ENCODE data around the gene TRIM14. TPM values are rescaled to one million over a fixed set of nuclear protein-coding genes. Genes with fewer than 3 reads are reported as not detected.

Gene TRIM14
- total RNA-seq, 1 experiment from 2014 or later = 12.5 TPM

- WGBS (ENCODE audit: extremely low coverage, insufficient read length, low lambda C conversion rate) = no CpG with 5 or more reads among the region's 2 CpGs
- DNase-seq = no peak
Observed at GRCh38 chr9:98083061-98083501, 35.9 kb downstream of the TRIM14 start.

More at GRCh38 chr9:98083061-98083501, 35.9 kb downstream of the TRIM14 start:
- Histone ChIP-seq H4K5ac (ENCODE audit: insufficient read length, low read depth, low read length) (no peak overlapping the region), H2BK5ac (ENCODE audit: insufficient read length, low read length) (no peak overlapping the region), H3K4me2 (ENCODE audit: insufficient read depth, insufficient read length, low read length) (no peak overlapping the region), H3K4me1 (ENCODE audit: insufficient read depth, low read length) (no peaks in the 10 kb centered on the region), H3K9me3 (ENCODE audit: control insufficient read depth, low read depth, low read length) (no peaks in the 10 kb centered on the region), H4K8ac (replicated peaks; ENCODE audit: insufficient read length, low read depth, low read length) (no peak overlapping the region), H3K27ac (ENCODE audit: insufficient read length, low read depth, low read length) (no peak overlapping the region), H3K79me1 (ENCODE audit: insufficient read depth, low read depth, low read length, poor library complexity, severe bottlenecking) (no peaks in the 10 kb centered on the region), H3K18ac (ENCODE audit: insufficient read length, low read depth, low read length) (no peak overlapping the region), H2BK15ac (ENCODE audit: low read depth, low read length) (no peak overlapping the region), H3K23me2 (ENCODE audit: insufficient read length, low read depth, low read length, poor library complexity, severe bottlenecking) (no peaks in the 10 kb centered on the region), H3K4ac (ENCODE audit: low read depth, low read length) (no peak overlapping the region), H3K79me2 (ENCODE audit: insufficient read depth, low read length) (no peaks in the 10 kb centered on the region), H4K20me1 (ENCODE audit: control insufficient read depth, insufficient read depth, insufficient read length) (no peaks in the 10 kb centered on the region), H2AK5ac (ENCODE audit: insufficient read length, low read length) (no peak overlapping the region), H2AFZ (ENCODE audit: low read length) (no peak overlapping the region), H4K91ac (ENCODE audit: insufficient read length, low read depth, low read length) (no peak overlapping the region), H2BK120ac (ENCODE audit: low read depth, low read length, poor library complexity, severe bottlenecking) (no peak overlapping the region), H2BK12ac (ENCODE audit: insufficient read length, low read depth, low read length) (no peak overlapping the region), H3K9ac (ENCODE audit: extremely low read depth, insufficient read length, low read length) (no peak overlapping the region), H2BK20ac (ENCODE audit: low read depth, low read length, poor library complexity, severe bottlenecking) (no peak overlapping the region), H3K27me3 (ENCODE audit: insufficient read depth, low read length) (no peaks in the 10 kb centered on the region), H3K23ac (ENCODE audit: insufficient read length, low read depth, low read length) (no peak overlapping the region), H3K56ac (ENCODE audit: insufficient read length, low read depth, low read length) (no peak overlapping the region), H3K14ac (ENCODE audit: insufficient read depth, low read length) (no peak overlapping the region), H3T11ph (ENCODE audit: low read length) (no peak overlapping the region)
- H3K4me3 Mint-ChIP-seq = no peak overlapping the region
- peaks cover 6 to 44% (median 30%) of the 10 kb centered on the region in 3 experiments for H3K36me3 Mint-ChIP-seq (ENCODE audit: insufficient read depth in 1 of 3, low read depth in 3 of 3)
- H3K9me3 Mint-ChIP-seq = no peaks in the 10 kb centered on the region
- TF ChIP-seq, protein P1, sequence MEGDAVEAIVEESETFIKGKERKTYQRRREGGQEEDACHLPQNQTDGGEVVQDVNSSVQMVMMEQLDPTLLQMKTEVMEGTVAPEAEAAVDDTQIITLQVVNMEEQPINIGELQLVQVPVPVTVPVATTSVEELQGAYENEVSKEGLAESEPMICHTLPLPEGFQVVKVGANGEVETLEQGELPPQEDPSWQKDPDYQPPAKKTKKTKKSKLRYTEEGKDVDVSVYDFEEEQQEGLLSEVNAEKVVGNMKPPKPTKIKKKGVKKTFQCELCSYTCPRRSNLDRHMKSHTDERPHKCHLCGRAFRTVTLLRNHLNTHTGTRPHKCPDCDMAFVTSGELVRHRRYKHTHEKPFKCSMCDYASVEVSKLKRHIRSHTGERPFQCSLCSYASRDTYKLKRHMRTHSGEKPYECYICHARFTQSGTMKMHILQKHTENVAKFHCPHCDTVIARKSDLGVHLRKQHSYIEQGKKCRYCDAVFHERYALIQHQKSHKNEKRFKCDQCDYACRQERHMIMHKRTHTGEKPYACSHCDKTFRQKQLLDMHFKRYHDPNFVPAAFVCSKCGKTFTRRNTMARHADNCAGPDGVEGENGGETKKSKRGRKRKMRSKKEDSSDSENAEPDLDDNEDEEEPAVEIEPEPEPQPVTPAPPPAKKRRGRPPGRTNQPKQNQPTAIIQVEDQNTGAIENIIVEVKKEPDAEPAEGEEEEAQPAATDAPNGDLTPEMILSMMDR (conservative IDR thresholded peaks at IDR 0.05) = no peak
- 0 out of 7 replicates have a peak overlapping the region, but pooled peaks of 1 of the 3 experiments have one; percentile 25 for H3K27ac Mint-ChIP-seq
- peaks cover 5% of the 10 kb centered on the region for H3K27me3 Mint-ChIP-seq (ENCODE audit: low read depth)
- H3K4me1 Mint-ChIP-seq = peaks cover 18 to 22% of the 10 kb centered on the region in 2 experiments
